GM15510 (cell line): Measurements from ENCODE around the gene FAAP20.

Experiments
- POLR2A ChIP-seq: IDR thresholded peaks from 3 replicates; pipeline ENCODE4 v1.6.1; 2011; ENCODE audit warnings: borderline replicate concordance; ENCODE audit not compliant: insufficient read length; ENCODE audit errors: extremely low read depth

Gene FAAP20

DNA sequence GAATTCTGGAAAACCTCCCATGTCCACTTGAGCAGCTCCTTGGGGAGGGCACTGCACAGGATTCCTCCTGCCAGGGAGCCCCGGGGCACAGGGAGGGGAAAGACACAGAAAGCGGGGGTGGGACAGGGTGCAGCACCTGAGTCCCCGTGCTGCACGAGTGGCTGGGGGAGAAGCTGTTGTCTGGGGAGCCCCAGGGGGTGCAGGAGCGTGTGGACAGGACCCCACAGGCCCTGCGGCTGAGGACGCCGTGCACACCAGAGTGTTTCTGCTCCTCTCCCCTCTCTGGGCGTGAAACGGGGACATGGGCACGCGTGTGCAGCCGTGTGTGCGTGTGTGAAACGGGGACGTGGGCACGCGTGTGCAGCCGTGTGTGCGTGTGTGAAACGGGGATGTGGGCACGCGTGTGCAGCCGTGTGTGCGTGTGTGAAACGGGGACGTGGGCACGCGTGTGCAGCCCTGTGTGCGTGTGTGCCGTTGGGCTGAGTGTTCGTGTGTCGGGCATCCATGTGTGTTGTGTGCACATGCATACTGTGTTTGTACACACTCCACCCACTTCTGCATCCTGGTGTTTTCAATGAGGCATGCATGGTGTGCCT, 21.9 kb downstream of the FAAP20 start:
- TF ChIP-seq POLR2A, result no peak

DNA sequence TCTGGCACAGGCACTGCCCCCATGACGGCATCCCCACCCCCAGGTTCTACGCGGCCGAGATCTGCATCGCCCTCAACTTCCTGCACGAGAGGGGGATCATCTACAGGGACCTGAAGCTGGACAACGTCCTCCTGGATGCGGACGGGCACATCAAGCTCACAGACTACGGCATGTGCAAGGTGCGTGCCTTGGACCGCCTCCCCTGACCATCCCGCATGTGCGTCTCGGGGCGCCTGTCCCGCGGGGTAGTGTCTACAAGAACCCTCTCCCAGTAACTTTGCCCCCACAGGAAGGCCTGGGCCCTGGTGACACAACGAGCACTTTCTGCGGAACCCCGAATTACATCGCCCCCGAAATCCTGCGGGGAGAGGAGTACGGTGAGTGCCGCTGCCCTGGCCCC, 22.6 kb downstream of the FAAP20 start:
- TF ChIP-seq POLR2A, result no peak

- TF ChIP-seq POLR2A, result no peak
Observed at GRCh38 chr1:2170211-2170610, 24.4 kb downstream of the FAAP20 start.

DNA sequence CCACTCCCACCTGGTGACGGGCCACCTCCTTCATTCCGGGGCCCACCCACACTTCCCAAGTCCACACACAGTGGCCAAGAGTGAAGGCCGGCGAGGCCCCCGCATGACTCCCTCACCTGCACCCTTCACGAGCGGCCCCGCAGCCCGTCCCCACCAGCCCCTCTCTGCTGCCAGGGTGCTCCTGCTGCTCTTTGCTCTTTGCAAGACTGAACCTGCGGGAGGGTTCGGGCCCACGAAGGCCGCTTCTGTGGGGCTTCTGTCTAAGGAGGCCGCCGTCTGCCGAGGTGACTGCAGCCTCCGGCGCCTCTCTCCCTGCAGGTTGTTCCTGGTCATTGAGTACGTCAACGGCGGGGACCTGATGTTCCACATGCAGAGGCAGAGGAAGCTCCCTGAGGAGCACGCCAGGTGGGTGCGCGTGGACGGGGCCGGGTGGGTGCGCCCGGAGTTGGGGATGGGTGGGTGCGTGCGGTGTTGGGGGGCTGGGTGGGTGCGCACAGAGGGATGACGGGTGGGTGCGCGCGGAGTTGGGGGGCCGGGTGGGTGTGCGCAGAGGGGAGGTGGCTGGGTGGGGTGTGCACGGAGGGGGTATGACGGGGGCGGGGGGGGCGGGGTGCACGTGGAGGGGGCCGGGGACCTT, 25.3 kb downstream of the FAAP20 start:
- TF ChIP-seq POLR2A, result no peak

GRCh38 chr1:2168535-2168934, 26.0 kb downstream of the FAAP20 start:
- TF ChIP-seq POLR2A, result no peak

- no peak for TF ChIP-seq POLR2A
Observed at GRCh38 chr1:2168090-2168489, 26.5 kb downstream of the FAAP20 start.

- no peak for TF ChIP-seq POLR2A
Observed at GRCh38 chr1:2166695-2167094, 27.9 kb downstream of the FAAP20 start.

DNA sequence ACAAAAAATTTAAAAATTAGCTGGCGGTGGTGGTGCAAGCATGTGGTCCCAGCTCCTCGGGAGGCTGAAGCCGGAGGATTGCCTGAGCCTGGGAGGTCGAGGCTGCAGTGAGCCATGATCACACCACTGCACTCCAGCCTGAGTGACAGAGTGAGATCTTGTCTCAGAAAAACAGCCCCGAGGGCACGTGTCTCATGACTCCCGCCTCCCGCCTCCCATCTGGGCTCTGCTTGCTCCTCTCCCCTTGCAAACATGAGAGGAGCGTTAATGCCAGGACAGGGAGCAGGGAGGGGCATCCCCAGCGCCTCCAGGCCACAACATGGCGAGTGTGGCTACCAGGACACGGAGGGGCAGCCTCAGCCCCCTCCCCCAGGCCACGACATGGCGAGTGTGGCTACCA, 28.3 kb downstream of the FAAP20 start:
- TF ChIP-seq POLR2A, result no peak

GRCh38 chr1:2165646-2166045, 28.9 kb downstream of the FAAP20 start:
- TF ChIP-seq POLR2A, result no peak

DNA sequence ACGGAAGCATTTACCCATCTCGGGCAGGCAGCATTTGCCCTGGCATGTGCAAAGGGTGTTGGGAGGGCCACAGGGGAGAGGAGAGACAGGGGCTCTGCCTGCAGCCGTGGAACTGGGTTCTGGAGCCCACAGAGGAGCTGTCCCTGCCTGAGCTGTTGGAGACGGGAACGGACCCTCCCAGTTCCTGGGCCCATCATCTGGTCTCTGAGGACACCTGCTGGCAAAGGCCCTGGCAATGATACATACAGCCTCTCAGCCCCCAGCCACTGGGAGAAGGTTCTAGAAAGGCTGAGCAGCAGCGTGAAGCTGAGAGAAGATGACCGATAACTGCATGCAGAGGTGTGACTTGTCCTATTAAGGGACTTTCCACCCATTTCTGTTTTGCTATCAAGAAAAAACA, 31.4 kb downstream of the FAAP20 start:
- TF ChIP-seq POLR2A, result no peak

DNA sequence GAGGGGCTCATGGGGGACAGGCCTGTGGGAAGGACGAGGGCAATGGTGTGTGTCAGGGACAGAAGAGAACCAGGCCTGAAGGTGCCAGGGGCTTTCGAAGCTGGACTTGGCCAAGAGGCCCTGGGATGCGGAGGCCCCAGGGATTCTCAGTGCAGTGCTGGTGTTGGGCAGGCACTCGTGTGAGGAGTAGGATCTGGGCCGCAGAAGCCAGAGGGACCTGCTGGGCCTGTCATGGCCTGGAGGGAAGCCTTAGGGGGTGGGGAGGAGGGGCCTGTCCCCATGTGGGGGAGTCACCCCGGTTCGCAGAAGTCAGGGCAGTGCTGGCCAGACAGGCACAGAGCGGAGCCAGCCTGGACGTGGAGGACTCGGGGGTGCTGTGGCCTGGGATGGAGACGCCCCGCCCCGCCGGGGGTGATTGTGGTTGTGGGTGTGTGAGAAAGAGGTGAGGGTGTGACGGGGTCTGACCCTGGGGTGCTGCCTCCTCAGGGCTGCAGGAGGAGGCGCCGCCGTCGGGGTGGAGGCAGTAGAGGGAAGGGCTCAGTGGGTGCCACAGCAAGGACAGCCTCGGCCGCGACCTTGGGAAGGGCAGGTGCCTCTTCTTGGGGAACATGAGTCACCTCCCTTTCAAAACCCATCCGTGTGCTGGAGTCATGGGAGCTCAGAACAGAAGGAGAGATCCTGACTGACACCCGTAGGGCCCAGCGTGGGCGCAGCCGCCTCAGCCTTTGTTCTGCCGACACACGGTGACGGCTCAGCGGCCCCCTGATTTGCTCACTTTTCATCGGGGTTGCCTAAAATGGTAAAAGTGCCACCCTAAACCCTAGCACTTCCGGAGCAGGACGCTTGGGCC, 33.9 kb downstream of the FAAP20 start:
- no peak for TF ChIP-seq POLR2A

- TF ChIP-seq POLR2A, result no peak
Observed at GRCh38 chr1:2159124-2159523, 35.4 kb downstream of the FAAP20 start.

GRCh38 chr1:2158272-2158671, 36.3 kb downstream of the FAAP20 start:
- no peak for TF ChIP-seq POLR2A

DNA sequence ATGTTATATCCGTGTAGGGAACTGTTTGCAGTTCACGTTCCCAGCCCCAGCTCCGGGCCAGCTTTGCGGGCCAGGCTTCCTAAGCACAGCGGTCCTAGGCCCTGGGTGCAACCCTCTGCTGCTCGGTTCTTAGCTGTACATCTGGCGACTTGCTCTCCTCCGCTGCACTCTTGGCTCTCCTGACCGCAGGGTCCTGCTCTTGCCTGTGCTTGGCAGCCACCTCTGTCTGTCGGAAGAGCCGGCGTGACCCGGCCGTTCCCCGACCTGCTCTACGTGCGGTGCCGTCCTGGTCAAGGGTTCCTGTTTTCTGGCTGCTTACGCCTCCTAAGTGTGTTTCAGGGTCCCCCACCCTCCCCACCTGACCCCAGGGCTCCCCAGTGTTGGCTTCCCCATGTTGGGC, 36.7 kb downstream of the FAAP20 start:
- TF ChIP-seq POLR2A, result no peak

GRCh38 chr1:2156866-2157265, 37.7 kb downstream of the FAAP20 start:
- no peak for TF ChIP-seq POLR2A

GRCh38 chr1:2155788-2156187, 38.8 kb downstream of the FAAP20 start:
- no peak for TF ChIP-seq POLR2A
